HL-60 (cell line): ENCODE measurements around the gene BPNT1.

Source experiments
- CTCF ChIP-seq: IDR thresholded peaks from one replicate; pipeline ENCODE4 v1.5.1; 2011; ENCODE audit warnings: low read length, control low read depth, inconsistent platforms; ENCODE audit not compliant: insufficient read depth
- POLR2AphosphoS5 ChIP-seq: IDR thresholded peaks from 2 replicates; pipeline ENCODE4 v1.6.1; 2012; ENCODE audit warnings: low read depth

GRCh38 chr1:220123889-220124288 lies 34.3 kb upstream of the BPNT1 start:
- no peak for TF ChIP-seq CTCF
- TF ChIP-seq POLR2AphosphoS5, result no peak
